ENCODE measurements around the gene MCCC1.
"Not testable (repeated sequence)": the region's sequence is repeated elsewhere in the genome, so short reads cannot be mapped to it uniquely, and the experiment has no call there.

MCCC1 gene

DNA sequence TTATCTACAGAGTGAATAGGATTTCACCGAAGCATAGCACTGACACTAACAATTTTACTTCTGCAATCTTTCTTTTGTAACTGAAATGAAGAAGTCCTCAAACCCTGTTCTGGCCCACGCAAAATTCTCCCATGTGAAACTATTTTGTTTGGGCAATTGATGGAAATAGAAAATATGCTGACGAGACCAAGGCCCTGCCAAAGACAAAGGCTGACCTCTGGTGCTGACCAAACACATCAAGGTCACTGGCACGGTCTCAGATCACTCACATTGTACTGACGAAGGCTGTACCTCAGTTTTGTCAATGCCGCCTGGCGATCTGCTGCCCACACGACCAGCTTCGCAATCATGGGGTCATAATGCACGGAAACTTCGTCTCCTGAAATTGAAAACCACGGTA, 60.5 kb downstream of the MCCC1 start:
- DNase-seq, result no peak

DNA sequence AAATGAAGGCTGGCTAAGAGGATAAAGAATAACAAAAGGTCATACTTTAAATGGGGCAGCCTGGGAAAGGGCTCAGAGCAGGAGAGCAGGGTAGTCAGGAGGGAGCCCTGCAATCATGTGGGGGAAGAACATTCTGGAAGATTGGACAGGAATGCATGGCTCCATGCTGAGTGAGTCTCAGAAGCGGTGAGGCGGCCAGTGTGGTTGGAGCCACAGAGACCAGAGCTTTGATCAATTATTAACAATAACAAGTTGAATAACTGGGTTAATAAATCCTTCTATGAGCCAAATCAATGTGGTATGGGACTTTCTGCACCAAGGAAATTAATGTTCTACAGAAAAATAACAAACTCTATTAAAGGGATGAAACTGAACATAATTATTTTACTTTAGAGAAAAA, 61.1 kb downstream of the MCCC1 start:
- DNase-seq, result no peak

DNA sequence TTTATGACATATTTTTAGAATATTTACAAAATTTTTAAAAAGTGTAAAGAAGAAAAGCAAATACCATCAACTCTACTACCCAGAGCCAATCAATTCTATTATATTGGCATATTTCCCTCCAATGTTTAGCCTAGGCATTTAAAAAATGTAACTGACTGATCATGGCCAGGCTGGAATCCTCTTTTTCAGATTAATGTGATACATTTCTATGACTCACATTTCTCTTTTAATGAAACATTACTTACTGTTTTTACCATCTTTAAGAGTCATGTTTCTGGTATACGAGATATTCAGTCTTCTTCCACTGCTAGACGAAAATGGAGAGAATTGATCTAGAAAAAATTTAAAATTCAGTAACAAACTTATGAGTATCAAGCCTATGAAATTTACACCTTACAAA, 65.5 kb downstream of the MCCC1 start:
- no peak for DNase-seq

GRCh38 chr3:183032880-183033555, 66.3 kb downstream of the MCCC1 start:
- no peak for DNase-seq

DNA sequence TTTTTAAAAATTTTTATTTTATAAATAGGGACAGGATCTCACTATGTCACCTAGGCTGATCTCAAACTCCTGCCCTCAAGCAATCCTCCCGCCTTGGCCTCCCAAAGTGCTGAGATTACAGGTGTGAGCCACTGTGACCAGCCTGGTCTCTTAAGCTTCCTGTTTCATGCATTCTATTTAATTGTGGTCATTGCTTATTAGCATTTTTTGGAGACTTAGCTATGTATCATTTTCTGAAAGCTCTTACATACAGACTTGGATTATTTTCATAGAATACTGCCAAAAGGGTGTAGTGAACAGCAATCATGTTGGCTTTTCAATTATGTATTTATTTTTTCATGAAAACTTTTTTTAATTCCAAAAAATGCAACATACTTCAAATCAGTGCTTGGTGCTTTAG, 67.5 kb downstream of the MCCC1 start:
- DNase-seq, result no peak

GRCh38 chr3:183028416-183028815, 70.9 kb downstream of the MCCC1 start:
- DNase-seq, result no peak

DNA sequence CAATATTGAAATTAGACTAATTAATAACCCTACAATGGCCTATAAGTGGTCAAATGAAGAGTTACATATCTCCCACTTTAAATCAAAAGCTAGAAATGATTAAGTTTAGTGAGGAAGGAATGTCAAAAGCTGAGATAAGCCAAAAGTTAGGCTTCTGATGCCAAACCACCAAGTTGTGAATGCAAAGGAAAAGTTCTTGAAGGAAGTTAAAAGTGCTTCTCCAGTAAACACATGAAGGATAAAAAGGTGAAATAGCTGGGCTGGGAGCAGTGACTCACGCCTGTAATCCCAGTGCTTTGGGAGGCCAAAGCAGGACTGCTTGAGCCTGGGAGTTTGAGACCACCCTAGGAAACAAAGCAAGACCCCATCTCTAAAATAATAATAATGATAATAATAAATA, 72.0 kb downstream of the MCCC1 start:
- DNase-seq, result no peak

DNA sequence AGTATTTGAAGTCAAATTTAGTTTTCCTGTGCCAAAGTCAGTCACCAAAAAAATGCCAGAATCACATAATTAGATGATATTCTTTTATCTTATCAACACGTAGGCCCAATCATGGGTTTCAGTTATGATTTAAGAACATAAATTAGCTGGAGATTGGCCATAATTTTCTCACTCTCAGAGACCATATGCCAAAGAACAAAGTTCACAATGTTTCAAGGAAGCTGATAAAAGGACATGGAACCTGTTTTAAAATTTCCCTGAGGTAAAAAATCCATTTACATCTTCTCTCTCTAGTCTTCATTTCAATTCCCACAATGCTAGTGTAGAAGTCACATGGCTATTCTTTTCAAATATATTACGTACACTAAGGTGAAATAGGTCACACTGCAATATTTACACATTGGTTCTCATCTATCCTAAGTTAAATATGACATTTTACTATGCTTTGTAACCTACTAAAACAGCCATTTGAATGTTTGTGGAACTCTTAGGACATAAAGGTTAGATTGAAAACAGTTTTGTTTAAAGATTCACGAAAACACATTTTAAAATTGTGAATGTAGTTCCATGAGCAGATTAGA, 76.3 kb downstream of the MCCC1 start:
- DNase-seq, result no peak

- no peak for DNase-seq
These were observed 80.7 kb downstream of the MCCC1 start for GRCh38 chr3:183018421-183019192.

DNA sequence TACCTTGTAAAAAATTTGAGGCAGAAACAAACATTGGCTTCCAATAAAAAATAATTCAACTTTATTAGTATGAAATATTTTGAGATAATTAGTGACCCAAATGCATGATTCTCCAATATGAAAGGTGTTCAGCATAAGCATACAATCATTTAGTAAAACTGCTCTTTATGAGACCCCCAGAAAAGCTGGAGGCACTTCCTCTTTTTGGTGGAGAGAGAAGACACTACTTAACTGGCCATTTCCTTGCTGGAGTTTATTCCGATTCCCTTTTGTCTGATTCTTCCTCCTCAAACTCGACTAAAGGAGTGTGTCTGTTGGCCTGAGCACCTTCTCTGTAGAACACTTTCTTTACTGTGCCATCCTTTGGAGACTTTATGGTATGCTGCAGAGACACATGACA, 84.1 kb downstream of the MCCC1 start:
- DNase-seq, result no peak

- no peak for DNase-seq
These were observed 85.4 kb downstream of the MCCC1 start for GRCh38 chr3:183013856-183014255.

GRCh38 chr3:183013074-183013473, 86.2 kb downstream of the MCCC1 start:
- no peak for DNase-seq

DNA sequence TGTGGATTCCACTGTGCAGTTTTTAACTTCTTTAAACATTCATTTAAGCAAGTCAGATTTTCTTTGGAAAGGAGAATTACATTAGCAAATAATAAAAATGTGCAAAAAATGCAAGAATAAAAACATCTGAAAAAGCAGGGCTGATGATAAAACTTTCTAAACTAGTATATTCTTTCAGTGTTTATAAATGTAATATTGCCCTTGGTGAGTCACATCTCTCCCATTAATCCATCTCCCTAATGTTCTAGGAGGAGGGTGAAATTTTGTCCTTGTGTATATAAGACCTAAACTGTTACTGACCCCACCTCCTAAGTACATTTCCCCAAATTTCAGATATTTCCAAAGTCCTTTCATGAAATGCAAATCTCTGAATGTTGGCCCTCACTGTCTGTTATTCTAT, 90.5 kb downstream of the MCCC1 start:
- no peak for DNase-seq

GRCh38 chr3:183008303-183008702, 91.0 kb downstream of the MCCC1 start:
- no peak for DNase-seq

DNA sequence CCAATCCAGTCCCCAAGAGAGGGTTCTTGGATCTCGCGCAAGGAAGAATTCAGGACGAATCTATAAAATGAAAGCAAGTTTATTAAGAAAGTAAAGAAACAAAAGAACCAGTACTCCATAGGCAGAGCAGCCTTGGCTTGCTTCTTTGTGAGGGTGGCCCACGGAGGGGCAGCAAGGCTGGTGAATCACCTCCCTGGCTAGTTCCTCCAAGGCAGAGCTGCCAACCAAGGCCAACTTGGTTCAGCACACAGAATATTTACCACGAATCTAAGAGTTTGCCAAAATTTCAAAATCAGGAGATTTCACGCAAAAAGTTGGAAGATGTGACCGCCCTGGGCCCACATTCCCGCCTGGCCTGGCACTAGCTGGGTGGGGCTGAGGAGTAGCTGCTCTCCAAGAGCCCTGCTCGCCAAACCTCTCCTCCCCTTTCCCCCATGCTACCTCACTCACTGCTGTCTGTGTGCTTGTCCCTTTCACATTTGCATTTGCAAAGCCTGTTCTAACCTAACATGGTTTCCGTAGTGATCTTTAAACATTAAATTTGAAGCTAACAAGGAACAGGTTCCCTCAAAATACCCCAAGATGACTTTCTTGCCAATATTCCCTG, 92.8 kb downstream of the MCCC1 start:
- no peak for DNase-seq

DNA sequence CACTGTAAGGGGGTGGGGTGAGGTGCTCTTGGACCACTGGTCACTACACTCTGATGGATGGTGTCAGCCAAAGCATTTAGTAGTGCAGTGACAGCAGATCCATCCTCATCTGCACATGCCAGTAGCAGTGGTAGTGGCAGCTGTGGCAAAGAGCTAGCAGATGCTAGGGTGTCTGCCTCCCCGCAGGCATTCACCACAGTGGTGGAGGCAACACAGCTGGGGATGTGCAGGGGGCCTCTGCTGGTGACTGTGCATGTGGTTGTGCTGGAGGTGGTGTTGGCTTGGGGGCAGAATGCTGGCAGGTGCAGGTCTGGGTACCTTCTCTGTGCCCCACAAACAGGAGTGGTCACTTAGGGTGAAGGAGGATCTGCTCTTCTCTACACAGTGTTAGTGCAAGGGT, 99.5 kb downstream of the MCCC1 start:
- DNase-seq, result no peak

DNA sequence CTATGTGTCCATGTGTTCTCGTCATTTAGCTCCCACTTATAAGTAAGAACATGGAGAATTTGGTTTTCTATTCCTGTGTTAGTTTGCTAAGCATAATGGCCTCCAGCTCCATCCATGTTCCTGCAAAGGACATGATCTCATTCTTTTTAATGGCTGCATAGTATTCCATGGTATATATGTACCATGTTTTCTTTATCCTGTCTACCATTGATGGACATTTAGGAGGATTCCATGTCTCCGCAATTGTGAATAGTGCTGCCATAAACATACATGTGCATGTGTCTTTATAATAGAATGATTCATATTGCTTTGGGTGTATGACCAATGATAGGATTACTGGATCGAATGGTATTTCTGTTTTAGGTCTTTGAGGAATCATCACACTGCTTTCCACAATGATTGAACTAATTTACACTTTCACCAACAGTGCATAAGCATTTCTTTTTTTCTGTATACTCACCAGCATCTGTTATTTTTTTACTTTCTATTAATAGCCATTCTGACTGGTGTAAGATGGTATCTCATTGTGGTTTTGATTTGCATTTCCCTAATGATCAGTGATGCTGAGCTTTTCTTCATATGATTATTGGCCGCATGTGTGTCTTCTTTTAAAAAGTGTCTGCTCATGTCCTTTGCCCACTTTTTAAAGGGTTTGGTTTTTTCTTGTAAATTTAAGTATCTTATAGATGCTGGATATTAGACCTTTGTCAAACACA, 105.7 kb downstream of the MCCC1 start:
- DNase-seq, result not testable (repeated sequence)

GRCh38 chr3:182989566-182989965, 109.7 kb downstream of the MCCC1 start:
- no peak for DNase-seq

- DNase-seq, result no peak
These were observed 113.3 kb downstream of the MCCC1 start for GRCh38 chr3:182986021-182986420.

DNA sequence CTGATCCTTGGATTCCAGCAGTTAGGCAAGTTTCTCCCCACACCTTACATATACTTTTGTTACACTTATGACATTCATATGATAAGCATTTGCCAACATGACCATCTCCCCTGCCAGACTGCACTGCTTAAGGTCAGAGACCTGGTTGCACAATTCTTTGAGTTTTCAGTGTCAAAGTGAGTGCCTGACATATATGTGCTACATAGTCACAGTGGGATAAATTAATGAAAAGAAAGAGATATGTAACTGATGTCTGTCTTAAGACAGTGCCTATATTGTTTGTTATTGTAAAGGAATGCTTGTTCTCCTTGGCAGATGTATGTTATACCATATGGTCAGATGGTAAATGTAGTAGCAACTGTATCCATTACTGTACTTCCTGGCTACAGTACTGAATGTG, 115.4 kb downstream of the MCCC1 start:
- DNase-seq, result no peak

DNA sequence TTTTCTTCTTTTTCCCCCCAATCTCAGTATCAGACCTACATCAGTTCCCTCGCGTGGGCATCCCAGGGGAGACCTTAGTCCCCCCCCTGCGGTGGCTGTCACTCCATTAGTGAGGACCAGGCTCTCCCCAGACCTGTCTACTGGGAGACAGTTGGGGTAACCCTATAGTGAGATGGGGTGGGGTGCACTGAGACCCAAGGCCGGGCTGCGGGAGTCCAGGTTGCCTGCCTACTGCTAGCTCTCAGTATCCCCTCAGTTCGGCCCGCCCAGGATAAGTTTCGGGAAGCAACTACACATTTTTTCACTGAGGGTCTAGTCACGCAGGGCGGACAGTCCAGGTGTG, 118.3 kb downstream of the MCCC1 start:
- DNase-seq, result no peak

- peak; percentile 92 for DNase-seq
These were observed 118.9 kb downstream of the MCCC1 start, which contains the start of gene DCUN1D1 for GRCh38 chr3:182980204-182981037. Gene DCUN1D1 (minus strand): TSS chr3:182980538. CDS start chr3:182980489, 49 bp downstream.
